SK-N-SH treated with all-trans-retinoic acid at 6 μM for 48 hours (cell line): Measurements from ENCODE around the gene SLC22A17.

Experiments
- OSR1 ChIP-seq: fragments of 250-450 bp; sonication (Bioruptor Pico); IDR thresholded peaks from 2 replicates; pipeline ENCODE4 v1.8.0; 2022; ENCODE audit warnings: moderate library complexity, mild to moderate bottlenecking, inconsistent platforms
- PPARA ChIP-seq: fragments of 250-450 bp; sonication (Bioruptor Pico); IDR thresholded peaks from 2 replicates; pipeline ENCODE4 v1.5.0; 2020; ENCODE audit warnings: mild to moderate bottlenecking, borderline replicate concordance
- SNAI2 ChIP-seq: fragments of 250-450 bp; sonication (Bioruptor Pico); IDR thresholded peaks from 2 replicates; pipeline ENCODE4 v1.5.0; 2020; ENCODE audit warnings: mild to moderate bottlenecking, moderate library complexity
- ZC3H10 ChIP-seq: fragments of 250-450 bp; sonication (Bioruptor Pico); IDR thresholded peaks from 2 replicates; pipeline ENCODE4 v1.5.1; 2021; ENCODE audit warnings: mild to moderate bottlenecking, moderate library complexity

- TF ChIP-seq SNAI2 (CRISPR knock-in tag): no peak
- TF ChIP-seq ZC3H10 (CRISPR knock-in tag): no peak
- no peak for TF ChIP-seq OSR1 (CRISPR knock-in tag)
- no peak for TF ChIP-seq PPARA (CRISPR knock-in tag)
Measured at GRCh38 chr14:23398348-23398747, 45.7 kb upstream of the SLC22A17 start.
